Activated CD4-positive, CD25-positive, alpha-beta regulatory T cell treated with anti-CD3 and anti-CD28 coated beads, Interleukin-2, amount 50 U/mL, for 24 hours (primary cell): ENCODE measurements around the gene NCOA3.
"Not testable (repeated sequence)": the region's sequence is repeated elsewhere in the genome, so short reads cannot be mapped to it uniquely, and the experiment has no call there.

Experiments
- ATAC-seq, 2 donors: fragments of 150-1000 bp; cut with Tn5 transposase; one replicate each; pipeline ENCODE4 v1.10.0; 2021; ENCODE audit warnings: mild to moderate bottlenecking in 1 of 2, moderate library complexity in 1 of 2

Gene NCOA3

DNA sequence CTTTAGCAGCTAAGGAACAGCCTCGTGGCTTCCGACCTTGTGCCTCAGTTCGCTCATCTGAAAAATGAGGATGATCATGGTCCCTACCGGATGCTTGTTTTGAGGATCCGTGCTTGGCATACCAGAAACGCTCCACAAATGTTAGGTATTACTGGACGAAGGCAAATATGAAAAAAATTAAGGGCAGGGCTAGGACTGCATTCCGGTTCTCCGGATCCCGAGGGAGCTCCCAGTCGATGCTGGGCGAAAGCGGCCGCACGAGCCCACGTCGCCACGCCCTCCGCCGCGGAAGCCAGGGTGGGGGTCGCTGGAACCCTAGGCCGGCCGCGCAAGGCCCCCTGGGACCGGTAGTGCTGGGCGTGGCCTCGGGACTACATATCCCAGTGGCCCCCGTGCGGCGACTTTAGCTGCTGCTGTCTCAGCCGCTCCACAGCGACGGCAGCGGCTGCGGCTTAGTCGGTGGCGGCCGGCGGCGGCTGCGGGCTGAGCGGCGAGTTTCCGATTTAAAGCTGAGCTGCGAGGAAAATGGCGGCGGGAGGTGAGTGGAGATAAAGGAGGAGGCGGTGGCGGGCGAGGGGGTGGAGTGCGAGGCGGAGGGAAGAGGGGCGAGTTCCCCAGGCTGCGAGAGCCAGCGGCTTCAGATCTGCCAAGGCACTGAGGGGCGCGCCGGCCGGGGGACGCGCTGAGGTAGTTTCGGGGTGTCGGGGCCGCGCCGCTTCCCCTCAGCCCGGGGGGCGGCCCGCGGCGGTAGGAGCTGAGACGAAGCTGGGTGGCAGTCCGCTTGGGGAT is at the start of gene NCOA3:
Gene NCOA3 (plus strand): TSS at position 406 of the 789 bp plus-strand sequence. CDS start 120,361 bp downstream, outside the sequence.
- peak; percentile 80 to 81 for ATAC-seq

DNA sequence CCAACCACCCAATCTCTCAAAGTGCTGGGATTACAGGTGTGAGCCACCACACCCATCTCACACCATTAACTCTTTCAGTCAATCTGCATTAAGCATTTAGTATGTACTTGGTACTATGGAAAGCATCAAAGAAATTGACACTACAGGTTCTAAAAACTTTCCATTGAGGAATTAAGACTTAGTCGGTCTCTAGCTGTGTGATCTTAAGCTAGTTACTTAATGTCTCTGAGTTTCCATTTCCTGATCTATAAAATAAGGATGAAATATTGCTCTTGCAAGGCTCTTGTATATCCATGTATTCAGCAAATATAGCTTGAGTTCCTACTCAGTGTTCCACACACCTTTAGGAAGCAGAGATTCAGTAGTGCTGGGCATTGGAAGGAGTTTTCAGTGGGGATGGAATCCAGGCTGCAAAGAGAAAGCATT is 48.9 kb upstream of the NCOA3 start:
- no peak for ATAC-seq

DNA sequence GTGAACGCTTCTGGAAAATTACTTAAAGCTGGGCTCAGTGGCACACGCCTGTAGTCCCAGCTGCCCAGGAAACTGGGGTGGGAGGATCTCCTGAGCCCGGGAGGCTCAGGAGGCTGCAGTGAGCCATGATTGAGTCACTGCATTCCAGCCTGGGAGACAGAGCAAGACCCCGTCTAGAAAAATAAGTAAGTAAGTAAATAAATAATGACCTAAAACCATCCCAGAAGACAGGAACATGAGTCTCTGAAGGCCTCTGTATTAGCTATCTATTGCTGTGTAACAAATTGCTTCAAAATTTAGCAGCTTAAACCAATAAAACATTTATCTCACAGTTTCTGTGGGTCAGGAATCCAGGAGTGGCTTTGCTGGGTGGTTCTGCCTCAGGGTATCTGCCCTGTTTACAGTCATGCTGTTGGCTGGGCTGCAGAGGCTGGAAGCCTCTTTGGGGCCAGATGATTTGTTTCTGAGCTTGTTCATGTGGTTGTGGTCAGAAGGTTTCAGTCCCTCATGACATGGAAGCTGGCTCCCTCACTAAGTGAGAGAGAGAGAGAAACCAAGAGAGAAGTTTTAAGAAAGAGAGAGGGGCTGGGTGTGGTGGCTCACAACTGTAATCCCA is 48.4 kb upstream of the NCOA3 start:
- peak; percentile 59 to 62 for ATAC-seq

DNA sequence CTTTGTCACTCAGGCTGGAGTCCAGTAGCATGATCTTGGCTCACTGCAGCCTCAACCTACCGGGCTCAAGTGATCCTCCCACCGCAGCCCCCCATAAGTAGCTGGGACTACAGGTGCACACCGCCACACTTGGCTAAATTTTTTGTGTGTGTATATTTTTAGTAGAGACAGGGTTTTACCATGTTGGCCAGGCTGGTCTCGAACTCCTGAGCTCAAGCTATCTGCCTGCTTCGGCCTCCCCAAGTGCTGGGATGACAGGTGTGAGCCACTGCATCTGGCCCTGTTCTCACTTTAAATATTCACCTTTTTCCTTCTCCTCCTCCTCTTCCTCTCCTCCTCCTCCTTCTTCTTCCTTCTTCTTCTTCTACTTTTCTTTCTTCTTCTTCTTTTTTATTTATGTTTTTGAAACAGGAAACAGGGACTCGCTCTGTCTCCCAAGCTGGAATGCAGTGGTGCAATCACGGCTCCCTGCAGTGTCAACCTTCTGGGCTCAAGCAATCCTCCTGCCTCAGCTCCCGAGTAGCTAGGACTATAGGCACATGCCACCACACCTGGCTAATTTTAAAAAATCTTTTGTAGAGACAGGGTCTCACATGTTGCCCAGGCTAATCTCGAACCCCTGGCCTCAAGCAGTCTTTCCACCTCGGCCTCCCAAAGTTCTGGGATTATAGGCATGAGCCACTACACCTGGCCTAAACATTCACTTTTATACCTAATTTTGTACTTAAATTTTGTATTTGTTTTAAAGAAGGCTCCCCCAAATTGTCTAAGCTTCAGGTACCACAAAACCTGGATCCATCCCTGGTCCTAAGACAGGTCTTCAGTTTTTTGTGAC is 47.2 kb upstream of the NCOA3 start:
- ATAC-seq, result no peak

DNA sequence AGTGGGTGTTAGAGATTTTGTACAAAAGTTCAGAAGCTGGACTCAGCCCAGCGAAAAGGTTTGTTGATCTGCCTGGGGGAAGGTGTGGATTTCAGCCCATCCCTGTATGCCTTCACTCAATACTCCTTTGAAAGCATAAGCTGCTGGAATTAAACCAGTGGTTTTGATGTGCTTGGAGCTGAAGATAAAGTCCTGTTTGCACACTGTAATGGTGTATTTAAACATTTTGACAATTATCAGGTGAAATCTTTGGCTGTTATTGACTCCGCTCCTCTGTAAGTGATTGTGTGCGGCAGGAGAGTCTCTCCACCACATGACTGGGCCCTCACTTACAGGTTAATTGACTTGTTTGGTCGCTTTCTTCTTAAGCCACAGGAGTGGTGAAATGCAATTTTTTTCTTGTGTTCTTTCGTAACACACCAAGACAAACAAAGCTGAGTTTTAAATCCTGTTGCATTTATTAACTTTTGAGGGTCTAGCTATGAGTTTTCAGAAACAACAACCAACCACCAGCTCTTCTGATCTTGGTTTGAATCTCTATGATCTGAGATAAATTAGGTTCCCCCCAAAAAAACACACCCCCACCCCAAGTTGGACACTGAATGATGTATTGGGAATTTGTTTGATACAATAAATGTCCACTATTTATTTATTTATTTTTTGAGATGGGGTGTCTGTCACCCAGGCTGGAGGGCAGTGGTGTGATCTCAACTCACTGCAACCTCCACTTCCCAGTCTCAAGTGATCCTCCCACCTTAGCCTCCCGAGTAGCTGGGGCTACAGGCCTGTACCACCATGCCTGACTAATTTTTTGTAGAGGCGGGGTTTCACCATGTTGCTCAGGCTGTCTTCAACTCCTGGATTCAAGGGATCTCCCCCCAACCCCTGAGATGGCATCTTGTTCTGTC is 46.3 kb upstream of the NCOA3 start:
- ATAC-seq, result no peak

DNA sequence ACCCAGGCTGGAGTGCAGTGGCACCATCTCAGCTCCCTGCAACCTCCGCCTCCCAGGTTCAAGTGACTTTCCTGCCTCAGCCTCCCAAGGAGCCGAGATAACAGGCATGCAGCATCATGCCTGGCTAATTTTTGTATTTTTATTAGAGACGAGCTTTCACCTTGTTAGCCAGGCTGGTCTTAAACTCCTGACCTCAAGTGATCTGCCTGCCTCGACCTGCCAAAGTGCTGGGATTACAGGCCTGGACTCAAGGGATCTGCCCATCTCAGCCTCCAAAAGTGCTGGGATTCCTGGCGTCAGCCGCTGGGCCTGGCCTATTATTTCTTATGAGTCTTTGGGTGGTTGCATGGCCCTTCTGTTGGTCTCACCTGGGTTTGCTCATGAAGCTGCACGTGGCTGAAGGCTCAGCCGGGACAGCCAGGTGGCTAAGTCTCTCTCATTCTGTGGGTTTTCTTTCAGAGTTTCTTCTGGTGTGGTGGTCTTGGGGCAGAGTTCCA is 45.6 kb upstream of the NCOA3 start:
- ATAC-seq, result no peak

DNA sequence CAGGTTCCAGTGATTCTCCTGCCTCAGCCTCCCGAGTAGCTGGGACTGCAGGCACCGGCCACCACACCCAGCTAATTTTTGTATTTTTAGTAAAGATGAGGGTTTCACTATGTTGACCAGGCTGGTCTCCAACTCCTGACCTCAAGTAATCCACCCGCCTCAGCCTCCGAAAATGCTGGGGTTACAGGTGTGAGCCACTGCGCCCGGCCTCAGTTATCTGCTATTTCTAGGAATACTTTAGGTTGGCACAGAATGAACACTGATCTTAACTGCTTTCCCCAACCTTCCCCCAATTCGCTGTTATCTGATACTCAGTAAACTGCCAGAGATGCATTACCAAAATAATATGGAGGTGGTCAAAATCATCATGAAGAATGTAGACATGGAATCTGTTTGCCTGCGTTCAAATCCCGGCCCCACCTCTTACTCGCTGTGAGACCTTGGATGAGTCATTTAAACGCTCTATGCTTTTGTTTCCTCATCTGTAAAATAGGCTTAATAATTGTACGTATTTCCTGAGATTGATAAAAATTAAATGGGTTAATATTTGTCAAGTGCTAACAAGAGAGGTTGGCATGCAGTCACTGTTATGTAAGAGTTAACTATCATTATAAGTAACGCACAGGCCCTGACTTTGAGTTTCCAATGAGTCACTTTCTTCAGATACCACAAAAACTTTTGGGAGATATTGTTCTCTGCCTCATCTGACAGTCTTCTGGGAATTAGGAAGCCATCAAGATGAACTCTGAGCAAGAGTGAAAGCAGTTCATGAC is 44.5 kb upstream of the NCOA3 start:
- peak; percentile 94 to 96 for ATAC-seq

DNA sequence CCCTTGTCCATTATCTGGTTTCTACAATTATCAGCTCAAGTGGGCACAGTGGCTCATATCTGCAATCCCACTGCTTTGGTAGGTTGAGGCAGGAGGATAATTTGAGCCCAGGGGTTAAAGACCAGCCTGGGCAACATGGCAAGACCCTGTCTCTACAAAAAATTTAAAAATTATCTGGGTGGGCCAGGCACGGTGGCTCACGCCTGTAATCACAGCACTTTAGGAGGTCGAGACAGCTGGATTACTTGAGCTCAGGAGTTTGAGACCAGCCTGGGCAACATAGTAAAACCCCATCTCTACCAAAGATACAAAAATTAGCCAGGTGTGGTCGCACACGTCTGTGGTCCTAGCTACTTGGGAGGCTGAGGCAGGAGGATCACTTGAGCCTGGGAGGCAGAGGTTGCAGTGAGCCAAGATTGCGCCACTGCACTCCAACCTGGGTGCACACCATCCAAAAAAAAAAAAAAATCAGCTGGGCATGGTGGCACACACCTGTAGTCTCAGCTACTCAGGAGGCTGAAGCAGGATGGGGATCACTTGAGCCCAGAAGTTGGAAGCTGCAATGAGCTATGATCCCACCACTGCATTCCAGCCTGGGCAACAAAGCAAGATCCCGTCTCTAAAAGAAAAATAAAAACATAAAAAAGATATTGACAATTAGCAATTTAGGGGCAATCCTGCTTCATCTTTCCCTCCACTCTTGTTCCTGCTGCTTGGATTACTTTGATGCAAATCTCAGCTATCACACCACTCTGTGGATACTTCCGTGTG is 43.2 kb upstream of the NCOA3 start:
- not testable (repeated sequence) for ATAC-seq

DNA sequence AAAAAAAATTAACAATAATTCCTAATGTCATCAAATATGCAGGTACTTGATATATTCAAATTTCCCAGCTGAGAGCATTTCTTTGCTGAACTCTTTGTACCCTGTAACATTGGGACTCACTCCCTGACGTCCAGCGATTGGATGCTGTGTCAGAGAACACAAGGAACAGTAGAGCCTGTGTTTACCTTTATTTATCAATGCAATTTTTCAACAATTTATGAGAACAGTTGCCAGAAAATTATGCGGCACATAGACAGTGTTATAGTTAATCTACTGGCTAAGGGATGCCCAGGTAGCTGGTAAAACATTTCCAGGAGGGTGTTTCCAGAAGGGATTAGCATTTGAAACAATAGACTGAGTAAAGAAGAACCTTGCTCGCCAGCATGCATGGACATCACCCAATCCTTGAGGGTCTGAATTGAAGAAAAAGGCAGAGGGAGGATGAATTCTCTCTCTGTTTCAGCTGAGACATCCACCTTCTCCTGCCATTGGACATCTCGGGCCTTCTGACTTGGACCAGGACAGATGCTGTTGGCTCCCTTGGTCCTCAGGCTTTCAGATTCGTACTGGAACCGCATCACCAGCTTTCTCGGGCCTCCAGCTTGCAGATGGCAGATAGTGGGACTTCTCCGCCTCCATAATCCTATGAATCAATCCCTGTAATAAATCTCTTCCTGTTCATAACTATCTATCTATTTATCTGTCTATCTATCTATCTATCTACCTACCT is 42.2 kb upstream of the NCOA3 start:
- no peak for ATAC-seq

DNA sequence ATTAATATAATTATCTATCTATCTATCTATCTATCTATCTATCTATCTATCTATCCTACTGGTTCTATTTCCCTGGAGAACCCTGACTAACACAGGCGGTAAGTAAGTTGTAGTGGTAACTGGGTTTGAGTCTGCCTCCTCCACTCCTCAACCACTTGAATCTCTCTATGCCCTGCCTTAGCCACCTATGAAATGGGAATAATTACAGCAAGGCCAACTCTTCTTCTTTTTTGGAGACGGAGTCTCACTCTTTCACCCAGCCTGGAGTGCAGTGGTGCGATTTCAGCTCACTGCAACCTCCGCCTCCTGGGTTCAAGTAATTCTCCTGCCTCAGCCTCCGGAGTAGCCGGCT is 41.0 kb upstream of the NCOA3 start:
- ATAC-seq, result not testable (repeated sequence)

DNA sequence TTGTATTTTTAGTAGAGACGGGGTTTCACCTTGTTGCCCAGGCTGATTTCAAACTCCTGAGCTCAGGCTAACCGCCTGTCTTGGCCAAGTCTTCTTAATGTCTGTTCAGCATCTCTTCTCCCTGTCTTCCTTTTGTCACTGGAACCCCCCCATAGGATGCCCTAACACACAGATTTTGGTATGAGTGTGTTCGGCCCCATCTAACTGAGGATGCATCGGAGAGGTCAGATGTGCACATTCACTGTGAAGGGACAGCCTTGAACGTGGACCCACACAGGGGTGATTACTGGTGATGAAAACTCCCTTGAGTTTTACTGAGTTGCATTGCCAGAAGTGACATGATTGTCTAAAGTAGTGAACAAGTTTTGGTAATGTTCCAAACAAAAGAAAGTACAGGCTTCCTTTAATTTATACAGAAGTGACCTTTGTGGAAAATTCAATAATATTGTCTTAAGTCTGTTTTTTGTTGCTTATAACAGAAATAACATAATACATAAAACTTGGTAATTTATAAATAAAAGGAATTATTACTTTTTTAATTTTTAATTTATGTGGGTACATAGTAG is 40.5 kb upstream of the NCOA3 start:
- ATAC-seq, result no peak

DNA sequence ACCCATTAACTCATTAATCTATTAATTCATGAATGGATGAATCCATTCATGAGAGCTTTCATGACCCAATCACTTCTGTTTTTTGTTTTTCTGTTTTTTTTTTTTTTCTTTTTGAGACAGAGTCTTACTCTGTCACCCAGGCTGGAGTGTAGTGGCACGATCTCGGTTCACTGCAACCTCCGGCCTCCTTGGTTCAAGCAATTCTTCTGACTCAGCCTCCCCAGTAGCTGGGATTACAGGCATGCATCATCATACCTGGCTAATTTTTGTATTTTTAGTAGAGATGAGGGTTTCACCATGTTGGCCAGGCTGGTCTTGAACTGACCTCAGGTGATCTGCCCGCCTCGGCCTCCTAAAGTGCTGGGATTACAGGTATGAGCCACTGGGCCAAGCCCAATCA is 39.8 kb upstream of the NCOA3 start:
- ATAC-seq, result not testable (repeated sequence)

DNA sequence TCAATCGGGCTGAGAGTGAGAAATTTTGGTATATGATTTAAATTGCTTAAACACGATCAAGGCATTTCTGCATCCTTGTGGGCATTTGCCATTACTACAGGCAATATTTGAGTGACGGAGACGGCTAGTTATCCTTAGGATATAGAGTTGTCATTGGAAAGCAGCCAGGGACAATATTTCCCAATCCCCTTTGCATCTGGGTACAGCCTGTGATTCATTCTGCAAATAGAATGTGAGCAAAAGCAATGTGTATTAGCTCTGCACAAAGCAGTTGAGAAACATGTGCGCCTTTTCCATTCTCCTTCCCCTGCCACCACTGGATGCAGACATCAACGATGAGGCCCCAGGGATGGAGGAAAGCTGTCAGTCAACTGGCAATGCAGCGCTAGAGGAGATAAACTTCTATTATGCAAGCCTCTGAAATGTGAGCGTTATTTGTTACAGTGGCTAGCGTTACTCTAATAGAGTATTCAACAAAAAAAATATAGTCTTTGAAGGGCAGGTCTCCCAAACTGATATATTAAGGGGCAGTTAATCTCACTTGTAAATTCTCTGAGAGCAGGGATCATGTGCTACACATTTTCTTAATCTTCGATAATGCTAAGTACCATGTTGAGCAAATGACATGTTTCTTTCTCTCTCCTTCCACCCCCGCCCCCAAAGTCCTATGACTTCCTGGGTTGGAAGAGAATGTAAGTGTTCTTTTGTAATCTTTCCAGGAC is 37.1 kb upstream of the NCOA3 start:
- no peak for ATAC-seq

DNA sequence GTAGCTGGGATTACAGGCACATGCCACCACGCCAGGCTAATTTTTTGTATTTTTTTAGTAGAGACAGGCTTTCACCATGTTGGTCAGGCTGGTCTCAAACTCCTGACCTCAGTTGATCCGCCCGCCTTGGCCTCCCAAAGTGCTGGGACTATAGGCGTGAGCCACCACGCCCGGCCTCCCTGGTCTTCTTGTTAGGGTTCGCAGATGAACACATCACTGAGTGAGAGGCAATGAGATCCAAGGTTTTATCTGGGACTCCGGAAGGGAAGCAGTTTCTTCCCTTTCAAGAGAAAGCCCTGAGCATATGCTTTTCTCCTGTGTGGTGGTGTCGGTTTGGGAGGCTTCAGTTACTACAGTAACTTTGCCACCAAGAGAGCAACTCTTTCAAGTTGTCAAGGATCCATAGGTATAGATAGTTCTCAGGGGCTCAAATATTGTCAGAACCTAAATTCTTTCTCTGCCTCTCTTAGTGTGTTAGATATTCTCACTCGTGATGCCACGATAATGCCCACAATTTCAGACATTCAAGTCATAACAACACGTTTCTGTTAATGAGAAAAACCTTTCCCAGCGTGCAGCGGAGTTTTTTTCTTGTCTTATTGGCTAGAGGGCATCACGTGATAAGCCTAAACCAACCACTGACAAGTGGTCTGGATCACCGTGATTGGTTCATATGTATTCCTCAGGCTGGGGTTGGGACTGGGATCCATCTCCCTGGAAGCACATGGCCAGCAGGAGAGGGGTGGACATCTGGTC is 36.2 kb upstream of the NCOA3 start:
- ATAC-seq, result no peak

DNA sequence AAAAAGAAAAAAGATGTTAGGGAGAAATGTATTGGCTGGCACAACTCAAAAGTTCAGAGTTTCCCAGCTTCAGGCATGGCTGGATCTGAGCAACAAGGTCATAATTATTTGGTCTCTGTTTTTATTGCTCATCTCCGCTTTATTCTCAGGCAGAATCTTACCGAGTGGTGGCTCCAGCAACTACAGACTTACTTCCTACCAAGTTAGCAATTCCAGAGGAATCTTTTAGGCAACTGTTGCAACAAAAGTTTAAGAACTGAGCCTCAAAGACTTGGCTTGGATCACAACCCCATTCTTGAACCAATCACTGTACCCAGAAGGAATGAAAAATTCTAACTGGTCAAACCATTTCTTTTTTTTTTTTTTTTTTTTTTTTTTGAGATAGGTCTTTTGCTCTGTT is 35.5 kb upstream of the NCOA3 start:
- no peak for ATAC-seq

DNA sequence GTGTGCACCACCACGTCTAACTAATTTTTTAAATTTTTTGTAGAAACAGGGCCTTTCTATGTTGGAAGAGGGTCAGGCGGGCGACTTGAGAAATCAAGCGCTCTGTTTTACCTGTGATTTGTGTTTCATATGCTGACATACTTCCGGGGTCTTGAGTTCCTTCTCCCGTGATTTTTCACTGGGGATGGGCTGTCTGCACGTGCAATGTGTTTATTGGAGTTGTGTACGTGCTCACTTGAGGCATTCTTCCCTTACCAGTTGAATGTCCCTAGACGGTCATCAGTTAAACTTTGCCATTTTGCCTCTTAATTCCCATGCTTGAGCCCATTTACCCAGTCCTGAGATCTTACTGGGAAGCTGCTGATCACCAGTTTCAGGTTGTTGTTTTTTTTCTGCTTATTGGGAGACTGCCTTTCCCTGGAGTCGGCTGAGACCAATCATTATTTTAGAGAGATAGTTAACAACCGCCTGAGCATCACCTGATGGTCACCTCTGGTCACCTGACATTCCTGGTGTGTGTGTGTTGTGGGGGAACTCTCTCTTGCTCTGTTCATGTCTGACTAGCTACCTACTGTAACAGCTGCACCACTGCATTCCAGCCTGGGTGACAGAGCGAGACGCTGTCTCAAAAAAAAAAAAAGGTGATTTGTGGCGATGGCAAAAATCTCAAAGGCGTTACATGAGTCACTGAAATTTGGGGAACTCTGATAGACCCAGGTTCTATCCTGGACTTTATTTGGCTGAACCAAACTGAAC is 34.8 kb upstream of the NCOA3 start:
- ATAC-seq, result peak in 1 of 2 donors; percentile 33
